T-cell (primary cell): ENCODE data around the gene SPARC. TPM values are rescaled to one million over a fixed set of nuclear protein-coding genes. Genes with fewer than 3 reads are reported as not detected.

Experiments used
- ATAC-seq, 4 experiments: fragments of 200-7000 bp in 3 of 4; fragments of 150-1000 bp in 1 of 4; cut with Tn5 transposase; replicated peaks in 1 of 4; 1 replicate in 3 of 4; 2 replicates in 1 of 4; pipeline ENCODE4 v1.10.0; 2021; ENCODE audit warnings: moderate library complexity in 3 of 4, mild to moderate bottlenecking in 2 of 4, moderate number of reproducible peaks in 1 of 4
- CTCF ChIA-PET, 2 donors: fragments of 300-600 bp; sonication (Branson Sonifier 250); formaldehyde crosslinking; loops; one replicate each; lab custom pipeline; 2022; ENCODE audit warnings: antibody characterized with exemption in 2 of 2; lab: Charles Lee
- POLR2A ChIA-PET, 2 donors: fragments of 300-600 bp; sonication (Branson Sonifier 250); formaldehyde crosslinking; loops; one replicate each; lab custom pipeline; 2022; ENCODE audit warnings: antibody characterized with exemption in 2 of 2; lab: Charles Lee
- DNase-seq, 35 experiments: peaks; one replicate each; pipeline versions ENCODE4 v3.0.0 to v3.0.0-alpha.2; 2013 to 2023
- H3K27ac ChIP-seq: one replicate; pipeline ENCODE4 v1.5.1; 2013; ENCODE audit warnings: low read length
- H3K27me3 ChIP-seq, 2 experiments: replicated peaks in 1 of 2; 1 replicate in 1 of 2; 2 replicates in 1 of 2; pipeline versions ENCODE4 v1.6.1 to v1.7.0; 2013; ENCODE audit warnings: low read length in 1 of 2, mixed read lengths in 1 of 2; ENCODE audit not compliant: control insufficient read depth in 2 of 2, insufficient read depth in 2 of 2; ENCODE audit errors: extremely low read depth in 1 of 2
- H3K36me3 ChIP-seq, 2 donors: 1 replicate in 1 of 2; 2 replicates in 1 of 2; pipeline versions ENCODE4 v1.6.1 to v1.7.0; 2013; ENCODE audit warnings: low read length in 1 of 2; ENCODE audit not compliant: control insufficient read depth in 2 of 2, insufficient read depth in 1 of 2; ENCODE audit errors: extremely low read depth in 1 of 2
- H3K4me1 ChIP-seq, 2 experiments: 1 replicate in 1 of 2; 2 replicates in 1 of 2; pipeline versions ENCODE4 v1.6.1 to v1.7.0; 2013; ENCODE audit warnings: low read length in 2 of 2, mixed read lengths in 1 of 2; ENCODE audit not compliant: insufficient read depth in 2 of 2, control insufficient read depth in 1 of 2; ENCODE audit errors: extremely low read depth in 1 of 2
- H3K4me3 ChIP-seq, 2 donors: 1 replicate in 1 of 2; 2 replicates in 1 of 2; pipeline versions ENCODE4 v1.5.1 to v1.7.0; 2013; ENCODE audit warnings: mild to moderate bottlenecking in 2 of 2, low read length in 1 of 2, moderate library complexity in 1 of 2; ENCODE audit not compliant: control insufficient read depth in 1 of 2; ENCODE audit errors: extremely low read depth in 1 of 2
- H3K9me3 ChIP-seq: 2 replicates; pipeline ENCODE4 v1.7.0; 2013
- H3K27ac Mint-ChIP-seq, 2 donors: one replicate each; pipeline ENCODE4 v1.8.0; 2020 to 2021; ENCODE audit warnings: mild to moderate bottlenecking in 2 of 2, mixed read lengths in 2 of 2
- H3K27me3 Mint-ChIP-seq, 2 donors: one replicate each; pipeline ENCODE4 v1.8.0; 2021 to 2022; ENCODE audit warnings: mixed read lengths in 2 of 2
- H3K36me3 Mint-ChIP-seq: one replicate; pipeline ENCODE4 v1.8.0; 2021; ENCODE audit warnings: mixed read lengths
- H3K4me1 Mint-ChIP-seq, 3 donors: one replicate each; pipeline ENCODE4 v1.8.0; 2020 to 2022; ENCODE audit warnings: mixed read lengths in 3 of 3, mild to moderate bottlenecking in 1 of 3
- H3K4me3 Mint-ChIP-seq, 3 donors: one replicate each; pipeline ENCODE4 v1.8.0; 2020 to 2022; ENCODE audit warnings: mild to moderate bottlenecking in 3 of 3, mixed read lengths in 3 of 3, moderate library complexity in 3 of 3
- H3K9me3 Mint-ChIP-seq, 3 donors: one replicate each; pipeline ENCODE4 v1.8.0; 2020 to 2022; ENCODE audit warnings: mixed read lengths in 3 of 3
- WGBS: methylation state at CpG from one replicate; pipeline ENCODE4 v1.1.5; 2013; ENCODE audit warnings: missing lambda C conversion rate; ENCODE audit not compliant: insufficient coverage; 5-methylcytosine and 5-hydroxymethylcytosine counted together
- total RNA-seq, 35 experiments: library from RNA in 6 of 35; stranded (reverse) in 6 of 35; fragments of 120-200 nt in 1 of 35; gene quantifications; one replicate each; pipeline versions ENCODE4 v1.2.1 to v1.2.4 and lab custom pipeline; 2013 to 2026

The SPARC gene
- total RNA-seq, 5 donors from 2014 or later (not counting 1 experiment from before 2014, with no cell fraction given) = 4.1 to 8.6 (median 5.2) TPM; not detected in 1

DNA sequence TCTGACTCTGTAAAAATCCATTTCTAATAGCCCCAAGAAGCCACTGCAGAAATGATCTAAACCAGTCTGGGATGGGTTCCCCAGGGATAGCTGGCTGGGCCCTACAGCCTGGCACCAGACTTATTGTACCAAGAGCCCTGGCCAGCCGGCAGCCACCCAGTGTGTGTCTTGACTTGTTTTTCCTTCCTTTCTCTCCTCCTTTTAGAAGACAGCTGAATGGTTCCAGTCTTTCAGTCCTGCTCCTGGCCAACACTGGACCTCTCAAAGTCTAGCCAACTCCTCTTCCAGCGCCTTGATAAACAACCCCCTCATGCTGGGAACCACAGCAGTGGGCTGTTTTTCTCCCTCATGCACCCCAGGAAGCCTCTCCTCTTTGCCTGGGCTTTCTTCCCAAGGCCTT lies 37.6 kb upstream of the SPARC start:
- ChIA-PET CTCF (no interaction called here), POLR2A (no interaction called here)
- Histone ChIP-seq H3K27me3 (no peaks in the 10 kb centered on the region), H3K36me3 (no peaks in the 10 kb centered on the region), H3K9me3 (no peaks in the 10 kb centered on the region), H3K4me3 (no peak overlapping the region), H3K4me1 (no peaks in the 10 kb centered on the region), H3K27ac (no peak overlapping the region)
- Mint-ChIP-seq H3K9me3 (peaks cover 0 to 3% (median 3%) of the 10 kb centered on the region in 3 donors), H3K4me3 (no peak overlapping the region), H3K27ac (no peak overlapping the region), H3K4me1 (peaks cover 0 to 2% (median 0%) of the 10 kb centered on the region in 3 donors), H3K27me3 (no peaks in the 10 kb centered on the region), H3K36me3 (peaks cover 14% of the 10 kb centered on the region)
- DNase-seq (no peak), ATAC-seq (no peak)
- WGBS = 86% methylated on average over 2 of the region's 2 CpGs

DNA sequence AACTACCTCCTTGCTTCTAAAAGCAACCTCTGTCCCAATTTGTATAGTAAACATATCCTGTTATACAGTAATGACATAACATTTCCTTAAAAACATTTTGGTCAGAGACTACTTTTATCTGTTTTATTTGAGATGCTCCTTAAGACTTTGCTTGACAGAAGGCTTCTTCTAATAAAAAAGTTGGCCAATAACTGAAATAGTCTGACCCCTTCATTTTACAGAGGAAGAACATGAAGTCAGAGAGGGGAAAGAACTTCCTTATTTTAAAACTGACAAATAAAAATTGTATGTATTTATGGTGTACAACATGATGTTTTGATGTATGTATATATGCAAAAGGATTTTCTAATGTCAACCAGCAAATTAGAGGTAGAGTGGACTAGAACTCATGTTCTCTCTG lies 35.8 kb upstream of the SPARC start:
- no peak overlapping the region for H3K27ac ChIP-seq
- ChIA-PET POLR2A (no interaction called here), CTCF (no interaction called here)
- Mint-ChIP-seq H3K4me1 (peaks cover 0 to 2% (median 0%) of the 10 kb centered on the region in 3 donors), H3K9me3 (no peaks in the 10 kb centered on the region), H3K36me3 (peaks cover 5% of the 10 kb centered on the region), H3K27ac (no peak overlapping the region), H3K27me3 (no peaks in the 10 kb centered on the region), H3K4me3 (no peak overlapping the region)
- DNase-seq (no peak), ATAC-seq (no peak)
- H3K4me1 ChIP-seq = no peaks in the 10 kb centered on the region
- no peaks in the 10 kb centered on the region for H3K27me3 ChIP-seq
- no peak overlapping the region for H3K4me3 ChIP-seq
- H3K36me3 ChIP-seq = no peaks in the 10 kb centered on the region
- no peaks in the 10 kb centered on the region for H3K9me3 ChIP-seq

DNA sequence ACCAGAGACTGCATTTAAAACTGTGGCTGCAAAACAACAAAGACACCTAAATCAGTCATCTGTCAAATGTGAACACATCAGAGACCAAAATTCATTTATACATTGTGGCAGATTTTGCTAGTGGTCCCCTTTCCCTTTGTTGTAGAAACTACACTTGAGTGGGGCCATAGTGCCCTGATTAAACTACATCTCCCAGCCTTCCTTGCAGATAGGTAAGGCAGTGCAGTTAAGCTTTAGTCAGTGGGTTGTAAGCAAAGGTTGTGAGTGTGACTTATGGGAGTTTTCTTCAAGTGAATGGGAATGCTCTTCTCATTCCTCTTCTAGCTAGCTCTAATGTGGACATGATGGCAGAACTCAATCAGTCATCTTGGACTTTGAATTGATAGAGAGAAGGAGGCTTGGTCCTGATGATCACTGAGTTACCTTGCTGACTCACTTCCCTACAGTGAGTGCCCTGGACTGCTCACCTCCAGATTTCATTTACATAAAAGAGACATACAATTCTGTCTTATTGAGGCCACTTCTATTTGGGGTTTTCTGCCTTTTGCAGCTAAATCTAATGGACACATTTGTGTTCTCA lies 35.2 kb upstream of the SPARC start:
- Mint-ChIP-seq H3K9me3 (no peaks in the 10 kb centered on the region), H3K27me3 (no peaks in the 10 kb centered on the region), H3K4me3 (no peak overlapping the region), H3K36me3 (peaks cover 5% of the 10 kb centered on the region), H3K27ac (no peak overlapping the region), H3K4me1 (peaks cover 0 to 2% (median 0%) of the 10 kb centered on the region in 3 donors)
- no peak overlapping the region for H3K4me3 ChIP-seq
- POLR2A ChIA-PET = interaction anchor here in 1 of 2 donors (0.7 kb wide), 1 partner anchor 13 kb away, joined by 4 read pairs; no protein-coding TSS in a partner anchor
- H3K27me3 ChIP-seq = no peaks in the 10 kb centered on the region
- ATAC-seq (no peak), DNase-seq (no peak)
- H3K27ac ChIP-seq = no peak overlapping the region
- no peaks in the 10 kb centered on the region for H3K36me3 ChIP-seq
- no peaks in the 10 kb centered on the region for H3K9me3 ChIP-seq
- H3K4me1 ChIP-seq = no peaks in the 10 kb centered on the region
- CTCF ChIA-PET = interaction anchor here in 1 of 2 donors (0.9 to 1.8 kb wide), 2 partner anchors 14 to 17 kb away, joined by 3 read pairs; no protein-coding TSS in a partner anchor

DNA sequence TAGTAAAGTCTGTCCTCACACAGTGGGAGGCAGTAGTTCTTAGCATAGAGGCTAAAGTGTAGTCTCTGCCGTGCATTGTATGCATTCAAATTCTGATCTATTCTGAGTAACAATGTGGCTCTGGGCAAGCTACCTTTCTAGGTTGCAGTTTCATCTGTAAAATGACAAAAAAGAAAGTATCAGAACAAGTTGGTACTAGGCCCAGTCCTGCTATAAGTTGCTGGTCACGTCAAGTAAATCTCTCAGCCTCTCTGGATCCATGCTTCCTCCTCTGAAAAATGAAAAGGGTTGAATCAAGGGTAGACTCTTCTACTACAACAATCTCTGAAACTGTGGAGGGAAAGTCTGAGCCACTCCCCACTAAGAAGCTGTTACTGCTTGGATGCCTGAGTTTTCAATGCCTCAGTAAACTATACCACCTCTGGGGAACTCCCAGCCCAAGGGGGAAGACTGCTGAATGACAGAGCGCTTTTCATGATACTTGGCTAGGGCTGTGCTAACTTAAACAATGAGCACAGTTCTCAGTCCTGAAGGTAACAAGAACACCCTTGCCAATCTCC lies 34.5 kb upstream of the SPARC start:
- peaks cover 5% of the 10 kb centered on the region for H3K36me3 Mint-ChIP-seq
- H3K27ac ChIP-seq = no peak overlapping the region

DNA sequence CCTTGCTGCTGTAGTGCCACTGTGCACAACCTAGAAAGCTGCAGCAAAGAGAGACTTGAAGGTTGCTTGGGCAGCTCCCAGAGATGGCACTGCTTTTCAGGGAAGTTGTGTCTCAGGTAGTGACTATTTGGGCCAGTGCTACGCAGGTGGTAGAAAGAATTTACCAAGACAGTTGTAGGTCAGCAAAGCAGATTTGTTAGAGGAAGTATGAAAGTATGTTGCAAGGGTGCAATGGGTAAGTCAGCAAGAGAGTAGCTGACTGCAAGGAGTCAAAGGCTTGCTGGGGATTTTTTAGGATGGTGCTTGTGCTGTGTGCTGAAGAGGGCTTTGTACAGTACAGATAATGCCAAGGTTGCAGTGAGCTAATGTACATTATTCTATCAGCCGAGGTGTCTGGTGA lies 33.5 kb upstream of the SPARC start:
- 75% methylated on average over 1 of the region's 2 CpGs for WGBS
- Histone ChIP-seq H3K4me3 (no peak overlapping the region), H3K4me1 (no peaks in the 10 kb centered on the region), H3K27ac (no peak overlapping the region), H3K9me3 (no peaks in the 10 kb centered on the region), H3K36me3 (no peaks in the 10 kb centered on the region), H3K27me3 (no peaks in the 10 kb centered on the region)
- H3K27me3 Mint-ChIP-seq = no peaks in the 10 kb centered on the region
- no peak for ATAC-seq
- H3K4me3 Mint-ChIP-seq = no peak overlapping the region
- CTCF ChIA-PET = interaction anchor here in 1 of 2 donors (1.8 kb wide), 1 partner anchor 13 kb away, joined by 3 read pairs; no protein-coding TSS in a partner anchor
- no peak for DNase-seq
- POLR2A ChIA-PET = no interaction called here
- H3K36me3 Mint-ChIP-seq = peaks cover 7% of the 10 kb centered on the region
- H3K27ac Mint-ChIP-seq = no peak overlapping the region
- H3K9me3 Mint-ChIP-seq = no peaks in the 10 kb centered on the region
- H3K4me1 Mint-ChIP-seq = peaks cover 0 to 2% (median 0%) of the 10 kb centered on the region in 3 donors

More for the DNA sequence above, 34.5 kb upstream of the SPARC start:
- no peaks in the 10 kb centered on the region for H3K9me3 ChIP-seq
- CTCF ChIA-PET = interaction anchor here in 1 of 2 donors (0.5 to 1.8 kb wide), 3 partner anchors 14 to 300 kb away, joined by 3 read pairs; no protein-coding TSS in a partner anchor
- H3K4me3 Mint-ChIP-seq = no peak overlapping the region
- H3K27me3 Mint-ChIP-seq = no peaks in the 10 kb centered on the region
- no peaks in the 10 kb centered on the region for H3K27me3 ChIP-seq
- DNase-seq = no peak
- peaks cover 0 to 2% (median 0%) of the 10 kb centered on the region in 3 donors for H3K4me1 Mint-ChIP-seq
- no peaks in the 10 kb centered on the region for H3K4me1 ChIP-seq
- no peaks in the 10 kb centered on the region for H3K36me3 ChIP-seq
- no peak overlapping the region for H3K27ac Mint-ChIP-seq
- POLR2A ChIA-PET = no interaction called here
- 50% methylated on average over 1 of the region's 3 CpGs for WGBS
- no peak for ATAC-seq
- no peaks in the 10 kb centered on the region for H3K9me3 Mint-ChIP-seq
- H3K4me3 ChIP-seq = no peak overlapping the region

DNA sequence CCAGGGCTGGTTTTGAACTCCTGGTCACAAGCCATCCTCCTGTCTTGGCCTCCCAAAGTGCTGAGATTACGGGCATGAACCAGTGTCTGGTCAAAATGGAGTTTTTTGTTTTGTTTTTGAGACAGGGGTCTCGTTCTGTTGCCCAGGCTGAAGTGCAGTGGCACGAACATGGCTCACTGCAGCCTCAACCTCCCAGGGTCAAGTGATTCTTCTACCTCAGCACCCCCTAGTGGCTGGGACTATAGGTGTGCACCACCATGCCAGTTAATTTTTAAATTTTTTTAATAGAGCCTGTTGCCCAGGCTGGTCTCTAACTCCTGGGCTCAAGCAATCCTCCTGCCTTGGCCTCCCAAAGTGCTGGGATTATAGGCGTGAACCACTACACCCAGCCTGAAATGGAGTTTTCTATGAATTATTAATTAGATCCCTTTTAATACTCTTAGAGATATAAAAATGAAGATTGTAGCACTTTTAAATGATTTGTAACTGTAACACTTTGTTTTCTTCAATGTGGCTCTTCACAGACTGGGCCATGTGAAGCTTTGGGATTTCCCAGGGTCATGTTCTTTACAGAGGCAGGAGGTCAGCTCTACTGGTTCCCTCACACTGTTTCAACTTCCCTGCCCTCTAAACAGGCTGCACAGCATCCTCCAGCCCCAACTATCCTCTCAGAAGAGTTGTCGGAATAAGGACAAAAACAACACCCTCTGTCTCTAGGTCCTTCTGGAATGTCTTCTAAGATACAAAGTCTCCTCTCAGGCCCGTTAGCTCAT lies 32.7 kb upstream of the SPARC start:
- ATAC-seq (no peak), DNase-seq (peak in 1 of 35 experiments; percentile 11)
- no peak overlapping the region for H3K4me3 ChIP-seq
- 100% methylated on average over 1 of the region's 6 CpGs for WGBS
- no peaks in the 10 kb centered on the region for H3K9me3 ChIP-seq
- H3K4me1 ChIP-seq = no peaks in the 10 kb centered on the region
- no peak overlapping the region for H3K27ac Mint-ChIP-seq
- no peak overlapping the region for H3K27ac ChIP-seq
- CTCF ChIA-PET = no interaction called here
- peaks cover 8% of the 10 kb centered on the region for H3K36me3 Mint-ChIP-seq
- H3K27me3 ChIP-seq = no peaks in the 10 kb centered on the region
- H3K27me3 Mint-ChIP-seq = peaks cover 0 to 4% of the 10 kb centered on the region in 2 donors
- peaks cover 0 to 2% (median 0%) of the 10 kb centered on the region in 3 donors for H3K4me1 Mint-ChIP-seq
- POLR2A ChIA-PET = interaction anchor here in 1 of 2 donors (0.6 kb wide), 1 partner anchor 9 kb away, joined by 5 read pairs; no protein-coding TSS in a partner anchor
- H3K4me3 Mint-ChIP-seq = no peak overlapping the region
- no peaks in the 10 kb centered on the region for H3K9me3 Mint-ChIP-seq
- no peaks in the 10 kb centered on the region for H3K36me3 ChIP-seq
